Activated CD4-positive, alpha-beta T cell treated with anti-CD3 and anti-CD28 coated beads for 1 hour (primary cell): Measurements from ENCODE around the gene NVL.
"Not testable (repeated sequence)": the region's sequence is repeated elsewhere in the genome, so short reads cannot be mapped to it uniquely, and the experiment has no call there.

Experiments used
- DNase-seq: peaks from one replicate; pipeline ENCODE4 v3.0.0-alpha.2; 2020

NVL gene

GRCh38 chr1:224226849-224227502 lies 103.0 kb downstream of the NVL start:
- no peak for DNase-seq

- DNase-seq = no peak
These were observed 105.9 kb downstream of the NVL start for GRCh38 chr1:224223819-224224714.

- DNase-seq = no peak
These were observed 110.3 kb downstream of the NVL start for GRCh38 chr1:224219612-224220059.

GRCh38 chr1:224219011-224219611 lies 110.9 kb downstream of the NVL start:
- no peak for DNase-seq

GRCh38 chr1:224217655-224218623 lies 112.0 kb downstream of the NVL start:
- DNase-seq = no peak

GRCh38 chr1:224216382-224216781 lies 113.6 kb downstream of the NVL start:
- no peak for DNase-seq

- no peak for DNase-seq
These were observed 116.4 kb downstream of the NVL start for GRCh38 chr1:224213438-224214119.

- no peak for DNase-seq
These were observed 117.3 kb downstream of the NVL start for GRCh38 chr1:224212618-224213061.

GRCh38 chr1:224211206-224211962 lies 118.6 kb downstream of the NVL start:
- DNase-seq = no peak

GRCh38 chr1:224205931-224206538 lies 123.9 kb downstream of the NVL start:
- DNase-seq = not testable (repeated sequence)

GRCh38 chr1:224205438-224205840 lies 124.5 kb downstream of the NVL start:
- DNase-seq = no peak

- no peak for DNase-seq
These were observed 126.5 kb downstream of the NVL start for GRCh38 chr1:224203243-224204016.

GRCh38 chr1:224201853-224202252 lies 128.1 kb downstream of the NVL start:
- DNase-seq = no peak

- no peak for DNase-seq
These were observed 128.6 kb downstream of the NVL start for GRCh38 chr1:224201383-224201782.

GRCh38 chr1:224199679-224200078 lies 130.3 kb downstream of the NVL start:
- no peak for DNase-seq

GRCh38 chr1:224198572-224198971 lies 131.4 kb downstream of the NVL start:
- DNase-seq = no peak

- DNase-seq = no peak
These were observed 133.0 kb downstream of the NVL start for GRCh38 chr1:224196813-224197600.

- DNase-seq = no peak
These were observed 136.5 kb downstream of the NVL start for GRCh38 chr1:224193319-224193966.
